Lower leg skin (tissue), 4 donors: ENCODE measurements around the gene EBF3. TPM values are rescaled to one million over a fixed set of nuclear protein-coding genes. Genes with fewer than 3 reads are reported as not detected.

Source experiments
- DNase-seq, 2 donors: peaks; one replicate each; pipeline ENCODE4 v3.0.0-alpha.2; 2019; ENCODE audit warnings: low spot score in 2 of 2
- H3K4me3 ChIP-seq: fragments of 200-600 bp; sonication (generic); 2 replicates; pipeline ENCODE4 v1.5.1; 2017; ENCODE audit warnings: mild to moderate bottlenecking, low read depth; ENCODE audit not compliant: poor library complexity, severe bottlenecking
- CTCF ChIP-seq, 3 donors: fragments of 450-650 bp; IDR thresholded peaks; one replicate each; pipeline ENCODE4 v1.5.1; 2016; ENCODE audit warnings: antibody characterized with exemption in 3 of 3, mild to moderate bottlenecking in 3 of 3, moderate library complexity in 2 of 3
- POLR2A ChIP-seq, 2 donors: fragments of 450-650 bp; IDR thresholded peaks; one replicate each; pipeline ENCODE4 v1.6.1; 2016 to 2017; ENCODE audit warnings: antibody characterized with exemption in 2 of 2, mild to moderate bottlenecking in 1 of 2, moderate library complexity in 1 of 2
- WGBS, 2 donors: methylation state at CpG; one replicate each; pipeline ENCODE4 v1.1.5; 2018; 5-methylcytosine and 5-hydroxymethylcytosine counted together
- intact Hi-C: fragments of 100-400 bp; cut with DNase I; formaldehyde crosslinking; loops from one replicate; pipeline ENCODE4 v1.15.0; 2023; ENCODE audit warnings: low total_unique reads
- total RNA-seq, 4 donors: library from RNA; depleted of rRNA; stranded (reverse); fragments of >200 nt; gene quantifications; one replicate each; pipeline ENCODE4 v1.1.0, GENCODE V29; 2016

EBF3 gene
- total RNA-seq, 4 donors from 2014 or later = 0.80 to 8.5 (median 2.4) TPM

DNA sequence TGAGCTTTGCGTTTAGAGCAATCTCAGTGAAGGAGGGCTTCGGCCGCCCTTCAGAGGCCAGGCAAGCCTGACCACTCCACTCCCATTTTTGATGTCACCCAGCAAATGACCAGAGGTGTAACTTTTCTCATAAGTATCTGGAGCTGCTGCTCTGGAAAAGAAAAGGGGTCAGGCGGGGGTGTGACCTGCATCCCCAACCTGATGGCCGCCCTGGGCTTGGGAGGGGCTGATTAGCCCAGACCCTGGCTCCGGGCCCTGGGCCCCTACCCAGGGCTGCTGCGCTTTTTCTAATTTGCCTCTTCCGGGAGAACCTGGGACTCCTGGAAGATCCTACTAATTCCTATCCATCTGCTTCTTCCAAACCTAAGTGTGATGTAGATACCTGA lies 9.6 kb upstream of the EBF3 start:
- intact Hi-C loops = loop anchor here (2.0 to 10.0 kb wide), 3 partner anchors 939 to 1761 kb away; no protein-coding TSS in a partner anchor
- WGBS, 2 donors = 91% methylated on average over 8 of the region's 8 CpGs
- no peak for DNase-seq
- TF ChIP-seq CTCF (IDR thresholded peaks at IDR 0.05) = no peak
- no peak for TF ChIP-seq POLR2A (IDR thresholded peaks at IDR 0.05)
- no peak overlapping the region for H3K4me3 ChIP-seq

- no peak overlapping the region for H3K4me3 ChIP-seq
- TF ChIP-seq CTCF (IDR thresholded peaks at IDR 0.05) (no peak), POLR2A (IDR thresholded peaks at IDR 0.05) (no peak)
- DNase-seq = no peak
- WGBS, 2 donors = 58 to 73% methylated on average over 23 to 32 of the region's 59 CpGs
- intact Hi-C loops = loop anchor here (5.0 to 10.0 kb wide), 2 partner anchors 1338 to 1761 kb away; no protein-coding TSS in a partner anchor
Observed at GRCh38 chr10:129972966-129973673, 9.0 kb upstream of the EBF3 start.

DNA sequence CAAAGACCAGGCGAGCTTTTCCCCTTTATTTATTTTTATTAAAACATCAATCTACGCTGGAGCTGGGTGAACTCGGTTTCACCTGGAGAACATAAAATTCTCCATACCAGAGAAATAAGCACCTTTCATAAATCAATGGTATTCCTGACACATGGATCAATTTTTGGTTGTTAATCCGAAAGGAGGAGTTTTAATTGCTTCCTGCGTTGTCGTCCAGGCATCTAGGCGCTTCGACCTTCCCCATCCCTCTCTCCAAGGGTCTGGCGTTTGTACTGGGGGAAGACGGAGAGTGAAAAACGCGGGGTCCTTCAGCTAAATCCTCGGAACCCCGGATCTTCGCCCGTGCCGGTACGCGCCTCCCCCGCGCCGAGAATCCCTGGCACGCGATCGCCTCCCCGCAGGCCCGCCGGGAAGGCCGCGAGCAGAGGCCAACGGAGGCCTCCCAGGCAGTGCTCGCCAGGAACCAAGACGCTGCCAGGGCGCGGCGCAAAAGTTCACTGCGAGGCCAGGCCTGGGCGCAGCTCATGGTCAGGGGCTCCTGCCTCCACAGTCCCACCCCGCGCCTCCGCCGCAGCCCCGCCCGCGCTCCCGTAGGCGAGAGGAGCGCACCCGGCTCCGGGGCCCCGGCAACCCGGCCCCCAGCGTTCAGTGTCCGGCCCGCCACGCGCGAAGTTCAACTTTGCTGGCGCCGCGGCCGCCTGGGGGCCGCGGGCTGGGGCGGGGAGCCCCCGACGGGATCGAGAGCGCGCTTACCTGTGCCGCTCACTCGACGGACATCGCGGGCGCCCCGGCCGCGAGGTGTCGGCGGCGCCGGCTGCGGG lies 8.3 kb upstream of the EBF3 start:
- intact Hi-C loops = loop anchor here (5.0 to 10.0 kb wide), 2 partner anchors 1338 to 1760 kb away; no protein-coding TSS in a partner anchor
- TF ChIP-seq POLR2A (IDR thresholded peaks at IDR 0.05) (no peak), CTCF (IDR thresholded peaks at IDR 0.05) (no peak)
- no peak overlapping the region for H3K4me3 ChIP-seq
- 4 to 5% methylated on average over 20 to 74 of the region's 84 CpGs for WGBS, 2 donors
- no peak for DNase-seq

DNA sequence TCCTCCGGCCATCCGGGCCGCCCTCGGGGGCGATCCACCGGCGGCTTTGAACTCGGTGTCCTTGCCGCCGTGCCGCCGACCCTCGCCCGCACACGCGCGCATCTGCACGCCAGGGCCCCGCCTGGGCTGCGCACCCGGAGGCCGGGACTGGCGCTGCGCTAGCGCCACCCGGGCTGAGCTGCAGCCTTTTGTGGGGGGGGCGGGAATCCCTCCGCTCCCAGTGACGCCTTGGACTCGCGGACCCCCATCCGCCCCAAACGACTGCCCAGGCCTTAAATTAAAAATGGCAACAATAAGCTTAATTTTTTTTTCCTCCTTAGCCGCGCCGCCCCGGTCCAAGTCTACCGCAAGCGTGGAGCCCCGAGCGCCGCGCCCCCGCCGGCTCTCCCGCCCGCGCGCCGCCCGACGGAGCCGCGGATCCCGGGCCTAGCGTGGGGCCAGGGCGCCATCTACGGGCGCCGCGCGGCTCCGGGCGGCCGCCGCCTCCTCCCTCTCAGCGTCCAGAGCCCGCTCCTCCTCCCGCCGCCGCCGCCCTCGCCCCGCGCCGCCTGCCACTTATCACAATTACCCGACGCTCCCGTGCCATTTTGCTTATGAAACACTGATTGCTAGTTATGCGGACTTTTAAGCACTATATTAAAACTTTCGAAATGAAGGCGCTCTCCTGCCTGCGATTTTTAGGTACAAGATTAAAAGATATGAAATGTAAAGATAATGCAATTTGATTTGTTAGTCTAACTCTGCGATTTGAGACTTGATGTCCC lies 7.5 kb upstream of the EBF3 start:
- H3K4me3 ChIP-seq = no peak overlapping the region
- intact Hi-C loops = loop anchor here (5.0 to 10.0 kb wide), 2 partner anchors 1337 to 1759 kb away; no protein-coding TSS in a partner anchor
- DNase-seq = no peak
- 1 to 2% methylated on average over 67 to 81 of the region's 84 CpGs for WGBS, 2 donors
- TF ChIP-seq CTCF (IDR thresholded peaks at IDR 0.05) = no peak

DNA sequence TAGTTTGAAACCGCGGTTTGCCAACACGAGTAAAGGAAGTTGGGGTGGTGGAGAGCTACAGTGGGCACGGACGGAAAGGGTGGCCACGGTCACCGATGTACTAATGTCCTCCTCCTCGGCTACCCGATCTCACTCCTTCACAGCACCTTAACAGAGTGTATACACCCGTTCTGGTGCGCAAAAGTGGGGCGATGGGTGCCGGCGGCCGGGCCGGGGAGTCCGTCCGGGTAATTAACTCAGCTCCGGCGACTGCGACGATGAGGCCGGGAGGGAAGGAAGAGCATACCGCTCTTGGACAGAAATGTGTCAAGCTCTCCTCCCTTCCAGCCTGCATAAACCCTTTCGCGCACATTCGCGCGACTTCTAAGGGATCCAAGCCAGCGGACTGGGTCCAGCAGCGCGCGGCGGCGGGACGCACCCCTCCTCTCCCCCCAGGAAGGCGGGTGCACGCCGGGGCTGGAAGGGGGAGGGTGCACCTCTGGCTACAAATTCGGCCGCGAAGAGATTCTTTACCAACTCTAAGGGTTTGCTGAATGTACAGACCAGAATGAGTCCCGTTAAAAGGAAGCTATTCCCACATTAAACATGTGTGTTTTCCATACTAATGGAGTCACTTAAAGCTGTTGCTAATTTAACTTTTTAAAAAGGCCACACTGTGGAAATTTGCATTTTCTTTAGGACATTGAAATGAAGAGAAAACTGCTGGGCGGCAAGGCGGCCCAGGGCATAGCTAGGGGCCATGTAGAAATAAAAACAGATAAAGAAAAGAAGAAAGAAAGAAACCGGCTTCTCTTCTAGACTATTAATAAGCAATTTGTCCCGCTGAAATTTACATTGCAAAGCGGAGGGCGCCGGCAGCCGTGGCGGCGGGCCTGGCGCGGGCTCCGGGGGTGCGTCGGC lies 6.6 kb upstream of the EBF3 start:
- no peak for TF ChIP-seq CTCF (IDR thresholded peaks at IDR 0.05)
- no peak for TF ChIP-seq POLR2A (IDR thresholded peaks at IDR 0.05)
- H3K4me3 ChIP-seq = no peak overlapping the region
- DNase-seq = no peak
- 2% methylated on average over 57 to 58 of the region's 58 CpGs for WGBS, 2 donors
- intact Hi-C loops = loop anchor here (5.0 to 10.0 kb wide), 2 partner anchors 1336 to 1758 kb away; no protein-coding TSS in a partner anchor
